Measurements from ENCODE around the gene TSPAN3. TPM values are rescaled to one million over a fixed set of nuclear protein-coding genes. Genes with fewer than 3 reads are reported as not detected.

Gene TSPAN3
- total and polyA plus RNA-seq, 4 experiments from 2014 or later: 13.3 to 35.9 (median 25.0) TPM

DNA sequence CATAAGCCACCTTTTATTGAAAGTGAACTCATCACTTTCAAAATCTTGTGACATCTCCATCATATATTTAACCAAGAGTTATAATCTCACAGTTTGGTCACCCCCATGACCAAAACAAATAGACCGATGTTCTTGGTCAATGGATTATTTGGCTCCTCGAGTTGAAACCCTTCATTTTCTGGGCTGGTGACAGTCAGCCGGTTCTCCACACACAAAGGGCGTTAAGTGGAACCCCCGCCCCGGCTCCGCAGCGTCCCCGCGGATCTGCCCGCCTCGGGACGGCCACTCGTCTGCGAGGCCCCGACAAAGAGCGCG, 772 bp downstream of the TSPAN3 start:
- Histone ChIP-seq H3K27me3 (ENCODE audit: insufficient read depth, low read length) (no peaks in the 10 kb centered on the region), H3K36me3 (ENCODE audit: insufficient read depth, low read length) (no peaks in the 10 kb centered on the region), H3K9me3 (ENCODE audit: control insufficient read depth in 1 of 2, low read length in 2 of 2) (no peaks in the 10 kb centered on the region), H3K4me3 (ENCODE audit: low read length in 2 of 2) (peak overlapping the region; percentile 14 to 63), H3K27ac (ENCODE audit: low read depth, low read length) (peak overlapping the region; percentile 40), H3K4me1 (ENCODE audit: insufficient read depth, low read length) (peaks cover 14% of the 10 kb centered on the region)
- H3K4me1 Mint-ChIP-seq: peaks cover 13 to 23% (median 18%) of the 10 kb centered on the region in 4 donors
- H3K27me3 Mint-ChIP-seq: no peaks in the 10 kb centered on the region
- intact Hi-C loops (cut with micrococcal nuclease): loop anchor here (2.0 kb wide), 1 partner anchor 75 kb away; the partner anchor contains the start of gene PSTPIP1
- H3K36me3 Mint-ChIP-seq: peaks cover 0 to 1% of the 10 kb centered on the region in 2 donors
- H3K4me3 Mint-ChIP-seq: peak overlapping the region; percentile 81 to 89 (median 86)
- H3K27ac Mint-ChIP-seq: peak overlapping the region; percentile 32 to 83 (median 64)
- DNase-seq: peak in 1 of 5 donors; percentile 5
- ChIA-PET CTCF (ENCODE audit: partially characterized antibody) (no interaction called here), POLR2A (ENCODE audit: partially characterized antibody) (no interaction called here)
- H3K9me3 Mint-ChIP-seq: no peaks in the 10 kb centered on the region

DNA sequence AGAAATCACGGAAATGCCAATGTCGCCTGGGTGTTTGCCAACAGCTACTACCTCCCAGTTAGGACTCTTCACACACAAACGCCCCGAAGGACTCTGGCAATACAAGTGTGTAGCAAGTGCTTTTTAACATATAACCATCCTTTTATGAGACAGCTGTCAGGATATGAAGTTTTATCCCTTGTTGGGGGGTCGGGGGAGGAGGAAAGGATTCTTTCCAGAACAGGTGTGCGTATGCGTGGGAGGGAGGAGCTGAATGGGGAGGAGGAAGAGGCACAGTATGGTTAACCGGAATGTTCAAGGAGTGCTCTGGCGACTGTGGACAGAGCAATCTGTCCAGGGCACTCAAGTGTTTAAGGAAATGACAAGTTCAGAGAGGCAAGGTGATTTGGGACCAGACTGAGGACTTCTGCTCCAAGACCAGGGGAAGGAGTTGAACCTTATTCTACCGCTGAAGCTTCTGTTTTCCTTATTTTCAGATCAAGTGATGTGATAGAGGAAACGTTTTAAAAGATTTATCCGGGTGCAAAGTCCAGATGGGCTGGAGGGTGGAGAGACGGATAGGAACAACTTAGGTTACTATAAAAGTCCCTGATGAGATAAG, 1.3 kb downstream of the TSPAN3 start:
- Histone ChIP-seq H3K27ac (ENCODE audit: low read depth, low read length) (no peak overlapping the region), H3K4me3 (ENCODE audit: low read length in 2 of 2) (no peak overlapping the region), H3K36me3 (ENCODE audit: insufficient read depth, low read length) (no peaks in the 10 kb centered on the region), H3K27me3 (ENCODE audit: insufficient read depth, low read length) (no peaks in the 10 kb centered on the region), H3K9me3 (ENCODE audit: control insufficient read depth in 1 of 2, low read length in 2 of 2) (no peaks in the 10 kb centered on the region), H3K4me1 (ENCODE audit: insufficient read depth, low read length) (peaks cover 14% of the 10 kb centered on the region)
- H3K4me1 Mint-ChIP-seq: peaks cover 15 to 23% (median 19%) of the 10 kb centered on the region in 4 donors
- DNase-seq: no peak
- ChIA-PET POLR2A (ENCODE audit: partially characterized antibody) (no interaction called here), CTCF (ENCODE audit: partially characterized antibody) (no interaction called here)
- H3K4me3 Mint-ChIP-seq: peak overlapping the region; percentile 81 to 89 (median 86)
- peak overlapping the region in 5 of 7 donors; percentile 10 to 83 (median 75) for H3K27ac Mint-ChIP-seq
- peaks cover 0 to 1% of the 10 kb centered on the region in 2 donors for H3K36me3 Mint-ChIP-seq
- intact Hi-C loops (cut with micrococcal nuclease): loop anchor here (2.0 kb wide), 1 partner anchor 75 kb away; the partner anchor contains the start of gene PSTPIP1
- H3K9me3 Mint-ChIP-seq: no peaks in the 10 kb centered on the region
- no peaks in the 10 kb centered on the region for H3K27me3 Mint-ChIP-seq

- no peak overlapping the region for H3K27ac ChIP-seq (ENCODE audit: low read depth, low read length)
- no peaks in the 10 kb centered on the region for H3K27me3 ChIP-seq (ENCODE audit: insufficient read depth, low read length)
- peaks cover 14% of the 10 kb centered on the region for H3K4me1 ChIP-seq (ENCODE audit: insufficient read depth, low read length)
- intact Hi-C loops (cut with micrococcal nuclease): no loop called here
- ChIA-PET CTCF (ENCODE audit: partially characterized antibody) (no interaction called here), POLR2A (ENCODE audit: partially characterized antibody) (no interaction called here)
- Mint-ChIP-seq H3K27ac (no peak overlapping the region), H3K9me3 (no peaks in the 10 kb centered on the region), H3K4me1 (peaks cover 15 to 23% (median 19%) of the 10 kb centered on the region in 4 donors), H3K4me3 (peak overlapping the region in 1 of 8 donors; percentile 5), H3K36me3 (peaks cover 0 to 1% of the 10 kb centered on the region in 2 donors), H3K27me3 (no peaks in the 10 kb centered on the region)
- H3K4me3 ChIP-seq (ENCODE audit: low read length in 2 of 2): no peak overlapping the region
- H3K9me3 ChIP-seq (ENCODE audit: control insufficient read depth in 1 of 2, low read length in 2 of 2): no peaks in the 10 kb centered on the region
- no peaks in the 10 kb centered on the region for H3K36me3 ChIP-seq (ENCODE audit: insufficient read depth, low read length)
- DNase-seq: no peak
These were observed 2.3 kb downstream of the TSPAN3 start for GRCh38 chr15:77068633-77069032.

DNA sequence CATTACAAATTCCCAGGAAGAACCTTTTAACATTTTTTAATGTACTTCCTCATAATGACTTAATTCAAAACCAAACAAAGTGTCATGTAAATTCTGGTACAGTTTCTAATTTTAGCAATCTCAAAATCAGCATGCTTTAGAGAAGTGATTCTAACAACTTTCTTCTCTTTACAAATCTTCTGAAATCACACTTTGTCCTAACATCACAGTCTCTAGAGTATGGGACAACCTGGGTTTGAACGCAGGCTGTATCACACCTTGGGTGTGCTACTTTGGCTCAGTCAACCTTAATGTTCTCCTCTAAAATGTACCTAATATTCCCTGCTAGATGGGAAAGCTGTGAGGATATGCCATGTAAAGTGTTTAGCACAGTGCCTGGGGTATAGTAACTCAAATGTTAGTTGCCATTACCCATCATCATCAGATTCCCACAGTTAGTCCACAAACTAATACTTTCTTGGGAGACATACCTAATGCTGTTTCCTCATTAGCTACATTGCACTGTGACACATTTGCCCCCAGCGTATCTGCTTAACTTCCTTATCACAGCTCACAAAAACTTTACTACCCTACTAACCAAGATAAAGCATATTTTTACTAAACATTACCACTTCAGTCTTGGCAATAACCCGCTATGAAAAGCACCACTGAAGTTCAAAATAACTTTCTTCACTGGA, 3.1 kb downstream of the TSPAN3 start:
- intact Hi-C loops (cut with micrococcal nuclease): no loop called here
- H3K27me3 Mint-ChIP-seq: no peaks in the 10 kb centered on the region
- no peaks in the 10 kb centered on the region for H3K9me3 ChIP-seq (ENCODE audit: control insufficient read depth in 1 of 2, low read length in 2 of 2)
- no peaks in the 10 kb centered on the region for H3K27me3 ChIP-seq (ENCODE audit: insufficient read depth, low read length)
- peaks cover 13 to 23% (median 19%) of the 10 kb centered on the region in 4 donors for H3K4me1 Mint-ChIP-seq
- CTCF ChIA-PET (ENCODE audit: partially characterized antibody): no interaction called here
- peaks cover 0 to 1% of the 10 kb centered on the region in 2 donors for H3K36me3 Mint-ChIP-seq
- peaks cover 14% of the 10 kb centered on the region for H3K4me1 ChIP-seq (ENCODE audit: insufficient read depth, low read length)
- H3K27ac Mint-ChIP-seq: no peak overlapping the region
- H3K4me3 Mint-ChIP-seq: no peak overlapping the region
- POLR2A ChIA-PET (ENCODE audit: partially characterized antibody): interaction anchor here (0.7 kb wide), 1 partner anchor 22 kb away, joined by 3 read pairs; no protein-coding TSS in a partner anchor
- no peak overlapping the region for H3K4me3 ChIP-seq (ENCODE audit: low read length in 2 of 2)
- H3K9me3 Mint-ChIP-seq: no peaks in the 10 kb centered on the region
- no peak overlapping the region for H3K27ac ChIP-seq (ENCODE audit: low read depth, low read length)
- DNase-seq: no peak
- no peaks in the 10 kb centered on the region for H3K36me3 ChIP-seq (ENCODE audit: insufficient read depth, low read length)

GRCh38 chr15:77066971-77067690, 3.8 kb downstream of the TSPAN3 start:
- Histone ChIP-seq H3K27ac (ENCODE audit: low read depth, low read length) (no peak overlapping the region), H3K4me3 (ENCODE audit: low read length in 2 of 2) (no peak overlapping the region)
- CTCF ChIA-PET (ENCODE audit: partially characterized antibody): no interaction called here

DNA sequence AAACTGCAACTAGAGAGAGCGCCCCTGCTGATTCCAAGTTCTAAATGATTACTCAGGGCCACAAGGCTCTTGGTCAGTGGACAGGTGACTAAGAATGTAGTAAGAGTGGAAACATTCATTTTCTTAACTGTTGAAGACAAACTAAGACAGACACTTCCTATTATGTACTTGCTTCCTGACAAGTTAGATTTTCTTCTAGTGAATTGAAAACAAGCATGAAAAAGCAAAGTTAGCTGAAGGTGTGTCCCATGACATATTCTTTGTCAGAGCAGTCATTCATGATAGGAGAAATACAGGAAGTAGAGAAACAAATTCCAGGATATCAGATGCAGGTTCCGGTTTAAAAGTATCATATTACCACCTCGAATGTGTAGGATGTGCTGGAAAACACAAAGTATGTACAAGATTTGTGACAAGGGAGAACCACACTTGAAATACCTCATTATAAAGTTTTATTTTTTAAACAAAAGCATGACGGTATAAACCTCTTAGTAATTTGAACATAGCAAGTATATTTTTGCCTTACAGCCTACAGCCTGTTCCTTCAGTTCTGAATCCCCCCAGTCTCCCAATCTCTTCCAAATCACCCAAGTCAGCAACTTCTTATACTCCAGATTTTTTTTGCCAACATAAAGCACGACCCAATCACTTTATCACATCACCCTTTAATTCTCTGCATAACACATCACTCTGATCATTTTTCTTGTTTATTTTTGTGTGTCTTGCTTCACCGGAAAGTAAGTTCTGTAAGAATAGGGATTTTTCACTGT, 6.2 kb downstream of the TSPAN3 start:
- CTCF ChIA-PET (ENCODE audit: partially characterized antibody): interaction anchor here (1.5 kb wide), 1 partner anchor 12 kb away, joined by 3 read pairs; no protein-coding TSS in a partner anchor
- intact Hi-C loops (cut with micrococcal nuclease): no loop called here
- Mint-ChIP-seq H3K4me3 (peak overlapping the region in 1 of 8 donors; percentile 31), H3K36me3 (no peaks in the 10 kb centered on the region), H3K27me3 (no peaks in the 10 kb centered on the region), H3K27ac (no peak overlapping the region), H3K4me1 (peaks cover 4 to 9% (median 6%) of the 10 kb centered on the region in 4 donors), H3K9me3 (no peaks in the 10 kb centered on the region)
- DNase-seq: no peak
- POLR2A ChIA-PET (ENCODE audit: partially characterized antibody): interaction anchor here (0.6 kb wide), 1 partner anchor 15 kb away, joined by 3 read pairs; no protein-coding TSS in a partner anchor
- Histone ChIP-seq H3K4me1 (ENCODE audit: insufficient read depth, low read length) (peaks cover 3% of the 10 kb centered on the region), H3K9me3 (ENCODE audit: control insufficient read depth in 1 of 2, low read length in 2 of 2) (no peaks in the 10 kb centered on the region), H3K4me3 (ENCODE audit: low read length in 2 of 2) (no peak overlapping the region), H3K27me3 (ENCODE audit: insufficient read depth, low read length) (no peaks in the 10 kb centered on the region), H3K36me3 (ENCODE audit: insufficient read depth, low read length) (no peaks in the 10 kb centered on the region), H3K27ac (ENCODE audit: low read depth, low read length) (no peak overlapping the region)

More at GRCh38 chr15:77066971-77067690, 3.8 kb downstream of the TSPAN3 start:
- peak overlapping the region in 1 of 7 donors; percentile 24 for H3K27ac Mint-ChIP-seq
- intact Hi-C loops (cut with micrococcal nuclease): no loop called here
- POLR2A ChIA-PET (ENCODE audit: partially characterized antibody): no interaction called here
- Histone ChIP-seq H3K36me3 (ENCODE audit: insufficient read depth, low read length) (no peaks in the 10 kb centered on the region), H3K27me3 (ENCODE audit: insufficient read depth, low read length) (no peaks in the 10 kb centered on the region), H3K4me1 (ENCODE audit: insufficient read depth, low read length) (peaks cover 14% of the 10 kb centered on the region), H3K9me3 (ENCODE audit: control insufficient read depth in 1 of 2, low read length in 2 of 2) (no peaks in the 10 kb centered on the region)
- H3K36me3 Mint-ChIP-seq: peaks cover 0 to 1% of the 10 kb centered on the region in 2 donors
- DNase-seq: no peak
- peaks cover 13 to 22% (median 19%) of the 10 kb centered on the region in 4 donors for H3K4me1 Mint-ChIP-seq
- H3K4me3 Mint-ChIP-seq: no peak overlapping the region
- H3K9me3 Mint-ChIP-seq: no peaks in the 10 kb centered on the region
- no peaks in the 10 kb centered on the region for H3K27me3 Mint-ChIP-seq

Data from CD4-positive, alpha-beta memory T cell (primary cell).